Stomach (tissue), 9 donors: Measurements from ENCODE around the gene GABRB1. TPM values are rescaled to one million over a fixed set of nuclear protein-coding genes. Genes with fewer than 3 reads are reported as not detected.

ENCODE experiments used
- DNase-seq, 2 donors: peaks; one replicate each; pipeline versions ENCODE4 v3.0.0 to v3.0.0-alpha.2; 2013 to 2019
- H3K27ac ChIP-seq, 5 donors: fragments of 200-600 bp in 4 of 5; sonication (generic) in 4 of 5; one replicate each; pipeline ENCODE4 v1.5.1; 2013 to 2019; ENCODE audit warnings: mild to moderate bottlenecking in 1 of 5, moderate library complexity in 1 of 5
- H3K27me3 ChIP-seq, 3 donors: fragments of 200-600 bp; sonication (generic); one replicate each; pipeline ENCODE4 v1.5.1; 2017 to 2019; ENCODE audit warnings: mixed run types in 1 of 3
- H3K36me3 ChIP-seq, 4 donors: fragments of 200-600 bp; sonication (generic); 1 replicate in 3 of 4; 2 replicates in 1 of 4; pipeline ENCODE4 v1.5.1; 2016 to 2019
- H3K4me1 ChIP-seq, 4 donors: fragments of 200-600 bp; sonication (generic); one replicate each; pipeline ENCODE4 v1.5.1; 2016 to 2019
- H3K4me3 ChIP-seq, 4 donors: fragments of 200-600 bp; sonication (generic) in 3 of 4; one replicate each; pipeline ENCODE4 v1.5.1; 2016 to 2019; ENCODE audit warnings: mild to moderate bottlenecking in 1 of 4
- H3K9me3 ChIP-seq, 4 donors: fragments of 200-600 bp; sonication (generic); one replicate each; pipeline ENCODE4 v1.5.1; 2016 to 2019
- EP300 ChIP-seq: sonication (generic); formaldehyde crosslinking; IDR thresholded peaks from one replicate; pipeline ENCODE4 v1.6.1; 2017; ENCODE audit warnings: antibody characterized with exemption
- POLR2A ChIP-seq, 4 donors: fragments of 450-650 bp; IDR thresholded peaks; one replicate each; pipeline ENCODE4 v1.6.1; 2016; ENCODE audit warnings: antibody characterized with exemption in 4 of 4, control low read depth in 2 of 4, mild to moderate bottlenecking in 1 of 4, moderate library complexity in 1 of 4
- POLR2AphosphoS5 ChIP-seq, 3 donors: sonication (generic); formaldehyde crosslinking; IDR thresholded peaks; one replicate each; pipeline ENCODE4 v1.6.1; 2016; ENCODE audit warnings: antibody characterized with exemption in 3 of 3
- WGBS, 5 donors: extraction: QIAGEN DNeasy Blood & Tissue Kit in 3 of 5; methylation state at CpG; one replicate each; pipeline versions ENCODE4 v1.1.5 to v1.1.7; 2013 to 2018; 5-methylcytosine and 5-hydroxymethylcytosine counted together
- intact Hi-C: fragments of 100-400 bp; cut with DNase I; formaldehyde crosslinking; loops from one replicate; pipeline ENCODE4 v1.15.1; 2023; ENCODE audit warnings: low total_unique reads
- polyA plus RNA-seq, 3 donors: library from polyadenylated mRNA; stranded (reverse); fragments of 200-250 nt; gene quantifications; one replicate each; pipeline ENCODE4 v1.2.3, GENCODE V29; 2013
- total RNA-seq, 5 donors: library from RNA; depleted of rRNA; stranded (reverse); fragments of >200 nt; gene quantifications; one replicate each; pipeline versions ENCODE4 v1.1.0 to v1.2.3, GENCODE V29; 2014 to 2016
- TF ChIP-seq, protein P1 (sequence below), 7 experiments: fragments of 450-650 bp in 4 of 7; fragments of 200-600 bp in 3 of 7; sonication (generic) in 3 of 7; IDR thresholded peaks; one replicate each; pipeline ENCODE4 v1.5.1; 2016 to 2019; ENCODE audit warnings: antibody characterized with exemption in 7 of 7, control low read depth in 2 of 7, mild to moderate bottlenecking in 1 of 7
- donor health status: healthy with polysubstance abuse.
- donor health status: Bipolar disorder and iron deficiency.
- donor health status: healthy.

Gene GABRB1
- total and polyA plus RNA-seq, 8 donors = 2.8 TPM; not detected in 7

- peak overlapping the region; percentile 39 to 57 (median 46) for H3K4me3 ChIP-seq
- H3K36me3 ChIP-seq = no peaks in the 10 kb centered on the region
- TF ChIP-seq POLR2AphosphoS5 (IDR thresholded peaks at IDR 0.05) = no peak
- TF ChIP-seq, protein P1, sequence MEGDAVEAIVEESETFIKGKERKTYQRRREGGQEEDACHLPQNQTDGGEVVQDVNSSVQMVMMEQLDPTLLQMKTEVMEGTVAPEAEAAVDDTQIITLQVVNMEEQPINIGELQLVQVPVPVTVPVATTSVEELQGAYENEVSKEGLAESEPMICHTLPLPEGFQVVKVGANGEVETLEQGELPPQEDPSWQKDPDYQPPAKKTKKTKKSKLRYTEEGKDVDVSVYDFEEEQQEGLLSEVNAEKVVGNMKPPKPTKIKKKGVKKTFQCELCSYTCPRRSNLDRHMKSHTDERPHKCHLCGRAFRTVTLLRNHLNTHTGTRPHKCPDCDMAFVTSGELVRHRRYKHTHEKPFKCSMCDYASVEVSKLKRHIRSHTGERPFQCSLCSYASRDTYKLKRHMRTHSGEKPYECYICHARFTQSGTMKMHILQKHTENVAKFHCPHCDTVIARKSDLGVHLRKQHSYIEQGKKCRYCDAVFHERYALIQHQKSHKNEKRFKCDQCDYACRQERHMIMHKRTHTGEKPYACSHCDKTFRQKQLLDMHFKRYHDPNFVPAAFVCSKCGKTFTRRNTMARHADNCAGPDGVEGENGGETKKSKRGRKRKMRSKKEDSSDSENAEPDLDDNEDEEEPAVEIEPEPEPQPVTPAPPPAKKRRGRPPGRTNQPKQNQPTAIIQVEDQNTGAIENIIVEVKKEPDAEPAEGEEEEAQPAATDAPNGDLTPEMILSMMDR (IDR thresholded peaks at IDR 0.05) = peak in 4 of 7 experiments; percentile 26 to 53 (median 46)
- no peak overlapping the region for H3K27ac ChIP-seq
- H3K9me3 ChIP-seq = no peaks in the 10 kb centered on the region
- H3K4me1 ChIP-seq = peaks cover 8 to 21% (median 18%) of the 10 kb centered on the region in 4 donors
- H3K27me3 ChIP-seq = peaks cover 0 to 30% (median 23%) of the 10 kb centered on the region in 3 donors
- intact Hi-C loops = no loop called here
- 2 to 3% (median 2%) methylated on average over 23 to 47 of the region's 47 CpGs for WGBS, 5 donors
- peak; percentile 48 to 88 for DNase-seq
Measured at GRCh38 chr4:47032405-47033106, 1.2 kb downstream of the GABRB1 start.

DNA sequence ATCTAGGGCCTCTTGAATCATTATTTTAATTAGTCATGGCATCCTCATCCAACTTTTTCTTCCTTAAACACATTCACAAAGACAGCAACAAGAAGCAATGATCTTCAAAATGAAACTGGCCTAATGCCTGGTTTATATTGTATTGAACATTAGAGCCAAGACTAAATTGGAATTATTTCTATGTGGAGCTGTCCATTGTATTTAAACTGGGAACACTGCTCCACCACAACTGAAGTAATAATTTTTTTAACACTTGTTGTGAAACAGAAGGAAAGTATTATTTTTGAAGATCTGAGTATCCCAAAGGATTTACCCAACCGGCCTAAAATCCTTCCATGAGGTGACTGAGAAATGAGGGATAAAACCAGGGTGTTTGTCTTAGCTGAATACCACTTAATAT is 6.9 kb downstream of the GABRB1 start:
- Histone ChIP-seq H3K4me1 (no peaks in the 10 kb centered on the region), H3K9me3 (no peaks in the 10 kb centered on the region), H3K4me3 (no peak overlapping the region), H3K27me3 (no peaks in the 10 kb centered on the region), H3K27ac (no peak overlapping the region), H3K36me3 (no peaks in the 10 kb centered on the region)
- intact Hi-C loops = no loop called here
- TF ChIP-seq POLR2AphosphoS5 (IDR thresholded peaks at IDR 0.05) = no peak
- TF ChIP-seq EP300 = no peak
- TF ChIP-seq, protein P1 (IDR thresholded peaks at IDR 0.05) = no peak
- 62 to 96% (median 72%) methylated on average over 1 of the region's 1 CpG for WGBS, 5 donors
- no peak for DNase-seq

GRCh38 chr4:47040828-47041227 is 9.5 kb downstream of the GABRB1 start:
- intact Hi-C loops = no loop called here
- H3K27me3 ChIP-seq = no peaks in the 10 kb centered on the region
- H3K4me3 ChIP-seq = no peak overlapping the region
- 85 to 94% (median 91%) methylated on average over 3 of the region's 3 CpGs for WGBS, 5 donors
- TF ChIP-seq POLR2AphosphoS5 (IDR thresholded peaks at IDR 0.05) (no peak), POLR2A (IDR thresholded peaks at IDR 0.05) (no peak), EP300 (no peak)
- TF ChIP-seq, protein P1 (IDR thresholded peaks at IDR 0.05) = no peak
- DNase-seq = no peak
- H3K9me3 ChIP-seq = no peaks in the 10 kb centered on the region
- no peaks in the 10 kb centered on the region for H3K36me3 ChIP-seq
- no peaks in the 10 kb centered on the region for H3K4me1 ChIP-seq
- H3K27ac ChIP-seq = no peak overlapping the region

GRCh38 chr4:47043821-47044220 is 12.5 kb downstream of the GABRB1 start:
- TF ChIP-seq, protein P1 (IDR thresholded peaks at IDR 0.05) = no peak
- TF ChIP-seq POLR2A (IDR thresholded peaks at IDR 0.05) = no peak
- TF ChIP-seq EP300 = no peak
- TF ChIP-seq POLR2AphosphoS5 (IDR thresholded peaks at IDR 0.05) = no peak
- H3K27me3 ChIP-seq = no peaks in the 10 kb centered on the region
- H3K4me3 ChIP-seq = no peak overlapping the region
- intact Hi-C loops = no loop called here
- no peak for DNase-seq
- no peaks in the 10 kb centered on the region for H3K36me3 ChIP-seq
- WGBS, 5 donors = 56 to 74% (median 72%) methylated on average over 3 of the region's 3 CpGs
- H3K4me1 ChIP-seq = no peaks in the 10 kb centered on the region
- no peak overlapping the region for H3K27ac ChIP-seq
- H3K9me3 ChIP-seq = no peaks in the 10 kb centered on the region
